Colonic mucosa (tissue), 4 donors: ENCODE data around the gene TSHZ1. TPM values are rescaled to one million over a fixed set of nuclear protein-coding genes. Genes with fewer than 3 reads are reported as not detected.

ENCODE experiments used
- DNase-seq: peaks from one replicate; pipeline ENCODE4 v3.0.0-alpha.2; 2020
- H3K27ac ChIP-seq: fragments of 200-600 bp; one replicate; pipeline ENCODE4 v1.8.0; 2021
- H3K27me3 ChIP-seq: fragments of 200-600 bp; one replicate; pipeline ENCODE4 v1.8.0; 2021
- H3K36me3 ChIP-seq: fragments of 200-600 bp; one replicate; pipeline ENCODE4 v1.8.0; 2021
- H3K4me1 ChIP-seq: fragments of 200-600 bp; one replicate; pipeline ENCODE4 v1.8.0; 2021; ENCODE audit warnings: mild to moderate bottlenecking
- H3K4me3 ChIP-seq: fragments of 200-600 bp; one replicate; pipeline ENCODE4 v1.8.0; 2021
- H3K9ac ChIP-seq, 2 donors: one replicate each; pipeline ENCODE4 v1.7.0; 2013; ENCODE audit warnings: control low read depth in 2 of 2, low read depth in 2 of 2, low read length in 2 of 2
- H3K9me3 ChIP-seq: fragments of 200-600 bp; one replicate; pipeline ENCODE4 v1.8.0; 2021
- CTCF ChIP-seq: fragments of 200-600 bp; IDR thresholded peaks from one replicate; pipeline ENCODE4 v1.8.0; 2022; ENCODE audit warnings: antibody characterized with exemption, mild to moderate bottlenecking
- intact Hi-C: fragments of 100-400 bp; cut with DNase I; formaldehyde crosslinking; loops from one replicate; pipeline ENCODE4 v1.14.1; 2022
- total RNA-seq, 2 donors: library from RNA; stranded (reverse); fragmentation: NEBNext Ultra II Directional in 1 of 2; extraction: Animal tissue kit (Norgen Biotek cat#: 25700) in 1 of 2; gene quantifications; one replicate each; pipeline ENCODE4 v1.2.1, GENCODE V29; 2021
- donor health status: healthy.
- donor health status: DM: no; HTN: no; CAD: no.
- donor health status: DM: no; HTN: no; CAD: no.

TSHZ1 gene
- total RNA-seq, 2 donors from 2014 or later, result 16.6 to 34.3 TPM

- H3K4me1 ChIP-seq, result no peaks in the 10 kb centered on the region
- intact Hi-C loops, result loop anchor here (10.0 kb wide), 1 partner anchor 315 kb away; no protein-coding TSS in a partner anchor
- no peak for TF ChIP-seq CTCF
- H3K36me3 ChIP-seq, result no peaks in the 10 kb centered on the region
- H3K27me3 ChIP-seq, result no peaks in the 10 kb centered on the region
- no peak overlapping the region for H3K4me3 ChIP-seq
- no peak overlapping the region for H3K27ac ChIP-seq
- H3K9me3 ChIP-seq, result no peaks in the 10 kb centered on the region
- no peak overlapping the region for H3K9ac ChIP-seq
- no peak for DNase-seq
Measured at GRCh38 chr18:75169411-75169810, 41.2 kb upstream of the TSHZ1 start.

- Histone ChIP-seq H3K4me3 (no peak overlapping the region), H3K9me3 (no peaks in the 10 kb centered on the region), H3K9ac (no peak overlapping the region), H3K27ac (no peak overlapping the region), H3K4me1 (no peaks in the 10 kb centered on the region), H3K27me3 (no peaks in the 10 kb centered on the region), H3K36me3 (no peaks in the 10 kb centered on the region)
- intact Hi-C loops, result no loop called here
- no peak for DNase-seq
- TF ChIP-seq CTCF, result no peak
Measured at GRCh38 chr18:75170022-75170789, 40.4 kb upstream of the TSHZ1 start.

- no peak for DNase-seq
- Histone ChIP-seq H3K4me3 (no peak overlapping the region), H3K27ac (no peak overlapping the region)
Measured at GRCh38 chr18:75170916-75171315, 39.7 kb upstream of the TSHZ1 start.

GRCh38 chr18:75172299-75173124, 38.1 kb upstream of the TSHZ1 start:
- DNase-seq, result no peak
- intact Hi-C loops, result no loop called here
- Histone ChIP-seq H3K4me1 (no peaks in the 10 kb centered on the region), H3K4me3 (no peak overlapping the region), H3K9ac (no peak overlapping the region), H3K36me3 (no peaks in the 10 kb centered on the region), H3K27me3 (no peaks in the 10 kb centered on the region), H3K9me3 (no peaks in the 10 kb centered on the region), H3K27ac (no peak overlapping the region)
- no peak for TF ChIP-seq CTCF

More at GRCh38 chr18:75170916-75171315, 39.7 kb upstream of the TSHZ1 start:
- no peak for TF ChIP-seq CTCF
- Histone ChIP-seq H3K9ac (no peak overlapping the region), H3K9me3 (no peaks in the 10 kb centered on the region), H3K36me3 (no peaks in the 10 kb centered on the region), H3K4me1 (no peaks in the 10 kb centered on the region), H3K27me3 (no peaks in the 10 kb centered on the region)
- intact Hi-C loops, result no loop called here

GRCh38 chr18:75173125-75173432, 37.5 kb upstream of the TSHZ1 start:
- H3K9me3 ChIP-seq, result no peaks in the 10 kb centered on the region
- DNase-seq, result no peak
- no peaks in the 10 kb centered on the region for H3K27me3 ChIP-seq
- no peaks in the 10 kb centered on the region for H3K4me1 ChIP-seq
- no peak overlapping the region for H3K4me3 ChIP-seq
- intact Hi-C loops, result no loop called here
- H3K36me3 ChIP-seq, result no peaks in the 10 kb centered on the region
- H3K27ac ChIP-seq, result no peak overlapping the region
- TF ChIP-seq CTCF, result no peak
- no peak overlapping the region for H3K9ac ChIP-seq
